ENCODE measurements around the gene THOC2. TPM values are rescaled to one million over a fixed set of nuclear protein-coding genes. Genes with fewer than 3 reads are reported as not detected.
"Not testable (repeated sequence)": the region's sequence is repeated elsewhere in the genome, so short reads cannot be mapped to it uniquely, and the experiment has no call there.

The THOC2 gene
- polyA plus RNA-seq, 3 donors: 12.5 to 44.7 (median 21.4) TPM

- H3K4me3 Mint-ChIP-seq: no peak overlapping the region
- no peak for DNase-seq
- peaks cover 27% of the 10 kb centered on the region for H3K4me1 Mint-ChIP-seq
- H3K36me3 ChIP-seq (replicated peaks in 1 of 2; ENCODE audit: control insufficient read depth in 1 of 2, insufficient read depth in 2 of 2, low read length in 2 of 2): peaks cover 0 to 10% of the 10 kb centered on the region in 2 donors
- TF ChIP-seq CTCF (IDR thresholded peaks at IDR 0.05): no peak
- H2AFZ ChIP-seq (ENCODE audit: insufficient read depth, low read depth, low read length, poor library complexity, severe bottlenecking): no peak overlapping the region
- H3K4me3 ChIP-seq (replicated peaks in 1 of 3; ENCODE audit: low read depth in 2 of 3, low read length in 3 of 3): no peak overlapping the region
- H3K27ac ChIP-seq (ENCODE audit: low read depth in 1 of 2, low read length in 2 of 2): no peak overlapping the region
- H3K27ac Mint-ChIP-seq: peak overlapping the region in 2 of 7 donors; percentile 26 to 66
- peaks cover 84% of the 10 kb centered on the region for H3K79me2 ChIP-seq (ENCODE audit: insufficient read depth, low read length)
- H3K27me3 ChIP-seq (ENCODE audit: control insufficient read depth in 2 of 2, insufficient read depth in 2 of 2, low read length in 2 of 2): no peaks in the 10 kb centered on the region
- WGBS (ENCODE audit: insufficient coverage): 100% methylated on average over 1 of the region's 4 CpGs
- H3K36me3 Mint-ChIP-seq: peaks cover 3 to 11% of the 10 kb centered on the region in 2 donors
- H3K9ac ChIP-seq (ENCODE audit: insufficient read depth, low read length, poor library complexity, severe bottlenecking): no peak overlapping the region
- H3K27me3 Mint-ChIP-seq (ENCODE audit: low read depth in 3 of 3): no peaks in the 10 kb centered on the region
- H3K4me1 ChIP-seq (ENCODE audit: control insufficient read depth in 1 of 2, insufficient read depth in 2 of 2, low read length in 2 of 2): peaks cover 8 to 10% of the 10 kb centered on the region in 2 donors
- H4K20me1 ChIP-seq (ENCODE audit: insufficient read depth, low read length): peaks cover 48% of the 10 kb centered on the region
- no peak overlapping the region for H3K4me2 ChIP-seq (replicated peaks; ENCODE audit: extremely low read depth, low read length, poor library complexity, severe bottlenecking)
- peaks cover 0 to 6% (median 0%) of the 10 kb centered on the region in 7 donors for H3K9me3 Mint-ChIP-seq
- intact Hi-C loops (cut with micrococcal nuclease): no loop called here
- no peaks in the 10 kb centered on the region for H3K9me3 ChIP-seq (replicated peaks in 1 of 2; ENCODE audit: control insufficient read depth in 1 of 2, insufficient read depth in 1 of 2, low read length in 2 of 2)
These were observed 19.4 kb downstream of the THOC2 start for GRCh38 chrX:123713434-123713833.

- H3K27ac ChIP-seq (ENCODE audit: low read depth in 1 of 2, low read length in 2 of 2); DNase-seq; H3K4me2 ChIP-seq (replicated peaks; ENCODE audit: extremely low read depth, low read length, poor library complexity, severe bottlenecking); intact Hi-C loops (cut with micrococcal nuclease); H3K4me3 Mint-ChIP-seq; H3K9me3 ChIP-seq (replicated peaks in 1 of 2; ENCODE audit: control insufficient read depth in 1 of 2, insufficient read depth in 1 of 2, low read length in 2 of 2); H3K27me3 Mint-ChIP-seq (ENCODE audit: low read depth in 3 of 3); H3K4me3 ChIP-seq (replicated peaks in 1 of 3; ENCODE audit: low read depth in 2 of 3, low read length in 3 of 3); H3K9ac ChIP-seq (ENCODE audit: insufficient read depth, low read length, poor library complexity, severe bottlenecking); H3K27me3 ChIP-seq (ENCODE audit: control insufficient read depth in 2 of 2, insufficient read depth in 2 of 2, low read length in 2 of 2); H3K4me1 ChIP-seq (ENCODE audit: control insufficient read depth in 1 of 2, insufficient read depth in 2 of 2, low read length in 2 of 2); H3K9me3 Mint-ChIP-seq; H3K27ac Mint-ChIP-seq; H2AFZ ChIP-seq (ENCODE audit: insufficient read depth, low read depth, low read length, poor library complexity, severe bottlenecking): not testable (repeated sequence)
- Mint-ChIP-seq H3K4me1 (peaks cover 21% of the 10 kb centered on the region), H3K36me3 (peaks cover 7 to 22% of the 10 kb centered on the region in 2 donors)
- WGBS (ENCODE audit: insufficient coverage): no CpG with 5 or more reads among the region's 5 CpGs
- peaks cover 0 to 10% of the 10 kb centered on the region in 2 donors for H3K36me3 ChIP-seq (replicated peaks in 1 of 2; ENCODE audit: control insufficient read depth in 1 of 2, insufficient read depth in 2 of 2, low read length in 2 of 2)
- H4K20me1 ChIP-seq (ENCODE audit: insufficient read depth, low read length): peaks cover 36% of the 10 kb centered on the region
- peaks cover 73% of the 10 kb centered on the region for H3K79me2 ChIP-seq (ENCODE audit: insufficient read depth, low read length)
These were observed 21.7 kb downstream of the THOC2 start for GRCh38 chrX:123711201-123711600.

Data from CD14-positive monocyte (primary cell).